DOHH2 (cell line): ENCODE measurements around the gene DPYD.

Source experiments
- H3F3A ChIP-seq: fragments of 200-600 bp; sonication (generic), shearing (Covaris generic); 2 replicates; pipeline ENCODE4 v1.6.0; 2016; ENCODE audit warnings: antibody characterized with exemption, mild to moderate bottlenecking; ENCODE audit not compliant: control insufficient read depth, insufficient read depth
- H3K27ac ChIP-seq: fragments of 200-600 bp; sonication (generic); 2 replicates; pipeline ENCODE4 v1.5.1; 2014; ENCODE audit warnings: low read depth, mild to moderate bottlenecking, low read length, moderate library complexity
- H3K27me3 ChIP-seq: fragments of 200-600 bp; sonication (generic); 2 replicates; pipeline ENCODE4 v1.6.1; 2014; ENCODE audit warnings: mild to moderate bottlenecking, low read length, mixed read lengths; ENCODE audit not compliant: control insufficient read depth
- H3K36me3 ChIP-seq: fragments of 200-600 bp; sonication (generic); 2 replicates; pipeline ENCODE4 v1.6.1; 2014; ENCODE audit warnings: mild to moderate bottlenecking, low read length, moderate library complexity, mixed read lengths; ENCODE audit not compliant: control insufficient read depth
- H3K4me1 ChIP-seq: fragments of 200-600 bp; sonication (generic); 2 replicates; pipeline ENCODE4 v1.6.1; 2014; ENCODE audit warnings: mild to moderate bottlenecking, low read length, mixed read lengths; ENCODE audit not compliant: control insufficient read depth
- H3K4me2 ChIP-seq: fragments of 200-600 bp; sonication (generic); 2 replicates; pipeline ENCODE4 v1.6.0; 2014; ENCODE audit warnings: mild to moderate bottlenecking, low read length, moderate library complexity
- H3K4me3 ChIP-seq: fragments of 200-600 bp; sonication (generic); 2 replicates; pipeline ENCODE4 v1.5.1; 2014; ENCODE audit warnings: mild to moderate bottlenecking, low read length, mixed read lengths
- H3K79me2 ChIP-seq: fragments of 200-600 bp; sonication (generic); 2 replicates; pipeline ENCODE4 v1.6.1; 2014; ENCODE audit warnings: mild to moderate bottlenecking, low read length, mixed read lengths; ENCODE audit not compliant: control insufficient read depth
- H3K9me2 ChIP-seq: fragments of 200-600 bp; sonication (generic); replicated peaks from 2 replicates; pipeline ENCODE4 v1.6.1; 2014; ENCODE audit warnings: mild to moderate bottlenecking, low read length, mixed read lengths; ENCODE audit not compliant: control insufficient read depth
- H3K9me3 ChIP-seq: fragments of 200-600 bp; sonication (generic); 2 replicates; pipeline ENCODE4 v1.6.1; 2014; ENCODE audit warnings: antibody characterized with exemption, low read length, mixed read lengths; ENCODE audit not compliant: control insufficient read depth, insufficient read depth
- H4K20me1 ChIP-seq: fragments of 200-600 bp; sonication (generic); 2 replicates; pipeline ENCODE4 v1.6.0; 2014; ENCODE audit warnings: low read depth, mild to moderate bottlenecking, antibody characterized with exemption, low read length, moderate library complexity; ENCODE audit not compliant: control insufficient read depth, insufficient read depth
- CTCF ChIP-seq: fragments of 200-600 bp; sonication (generic); IDR thresholded peaks from one replicate; pipeline ENCODE4 v1.5.1; 2014; ENCODE audit warnings: antibody characterized with exemption, mild to moderate bottlenecking, low read depth, low read length; ENCODE audit not compliant: poor library complexity, severe bottlenecking
- EZH2phosphoT487 ChIP-seq: fragments of 200-600 bp; sonication (generic); IDR thresholded peaks from 2 replicates; pipeline ENCODE4 v1.6.1; 2017; ENCODE audit warnings: borderline replicate concordance, mild to moderate bottlenecking, antibody characterized with exemption, low read length, moderate library complexity, mixed read lengths

The DPYD gene

GRCh38 chr1:97603776-97604175 is 317.1 kb downstream of the DPYD start:
- Histone ChIP-seq H3K36me3 (no peaks in the 10 kb centered on the region), H3K4me1 (no peaks in the 10 kb centered on the region), H3K9me3 (no peaks in the 10 kb centered on the region), H3K4me3 (no peak overlapping the region), H3F3A (no peaks in the 10 kb centered on the region), H3K9me2 (no peaks in the 10 kb centered on the region), H4K20me1 (no peaks in the 10 kb centered on the region), H3K4me2 (no peak overlapping the region), H3K27me3 (no peaks in the 10 kb centered on the region), H3K27ac (no peak overlapping the region), H3K79me2 (no peaks in the 10 kb centered on the region)
- TF ChIP-seq EZH2phosphoT487 (no peak), CTCF (no peak)

GRCh38 chr1:97603218-97603617 is 317.6 kb downstream of the DPYD start:
- no peaks in the 10 kb centered on the region for H3K9me3 ChIP-seq
- H3K27ac ChIP-seq, result no peak overlapping the region
- H3F3A ChIP-seq, result no peaks in the 10 kb centered on the region
- H3K9me2 ChIP-seq, result no peaks in the 10 kb centered on the region
- H3K4me1 ChIP-seq, result no peaks in the 10 kb centered on the region
- no peak overlapping the region for H3K4me3 ChIP-seq
- no peak overlapping the region for H3K4me2 ChIP-seq
- TF ChIP-seq EZH2phosphoT487, result no peak
- no peak for TF ChIP-seq CTCF
- no peaks in the 10 kb centered on the region for H3K79me2 ChIP-seq
- H3K27me3 ChIP-seq, result no peaks in the 10 kb centered on the region
- H3K36me3 ChIP-seq, result no peaks in the 10 kb centered on the region
- H4K20me1 ChIP-seq, result no peaks in the 10 kb centered on the region

GRCh38 chr1:97599447-97599846 is 321.4 kb downstream of the DPYD start:
- Histone ChIP-seq H3K27ac (no peak overlapping the region), H3F3A (no peaks in the 10 kb centered on the region), H3K9me3 (no peaks in the 10 kb centered on the region), H3K79me2 (no peaks in the 10 kb centered on the region), H3K4me1 (no peaks in the 10 kb centered on the region), H3K27me3 (no peaks in the 10 kb centered on the region), H3K9me2 (no peaks in the 10 kb centered on the region), H3K4me3 (no peak overlapping the region), H3K4me2 (no peak overlapping the region), H4K20me1 (no peaks in the 10 kb centered on the region), H3K36me3 (no peaks in the 10 kb centered on the region)
- TF ChIP-seq EZH2phosphoT487 (no peak), CTCF (no peak)

- H3K4me1 ChIP-seq, result no peaks in the 10 kb centered on the region
- TF ChIP-seq CTCF (no peak), EZH2phosphoT487 (no peak)
- no peak overlapping the region for H3K27ac ChIP-seq
- H3K27me3 ChIP-seq, result no peaks in the 10 kb centered on the region
- H3K36me3 ChIP-seq, result no peaks in the 10 kb centered on the region
- H4K20me1 ChIP-seq, result no peaks in the 10 kb centered on the region
- no peak overlapping the region for H3K4me2 ChIP-seq
- no peaks in the 10 kb centered on the region for H3K9me3 ChIP-seq
- H3K79me2 ChIP-seq, result no peaks in the 10 kb centered on the region
- H3F3A ChIP-seq, result no peaks in the 10 kb centered on the region
- H3K9me2 ChIP-seq, result no peaks in the 10 kb centered on the region
- no peak overlapping the region for H3K4me3 ChIP-seq
Observed at GRCh38 chr1:97593192-97593591, 327.6 kb downstream of the DPYD start.
